ENCODE data around the gene PTPRA.

GRCh38 chr20:2872459-2873009, 747 bp upstream of the PTPRA start:
- TF ChIP-seq CTCF (IDR thresholded peaks at IDR 0.05) (no peak), POLR2A (IDR thresholded peaks at IDR 0.05) (no peak)

Data from uterus (tissue), 2 donors.